K562 (cell line): ENCODE data around the gene GPR26. TPM values are rescaled to one million over a fixed set of nuclear protein-coding genes. Genes with fewer than 3 reads are reported as not detected.
A peak's percentile ranks its signal among the peaks of the same experiment; 100 is the strongest.

Source experiments
- ATAC-seq: fragments of 200-7000 bp; cut with Tn5 transposase; 3 replicates; pipeline ENCODE4 v1.9.1; 2020; ENCODE audit warnings: moderate library complexity
- BruUV-seq: library from RNA; stranded (reverse); fragments of 400-500 nt; replicated peaks from 2 replicates; lab custom pipeline; 2021; lab: Mats Ljungman, UMichigan
- CTCF ChIA-PET: fragments of 300-600 bp; formaldehyde crosslinking; extraction: SDS; loops from one replicate; lab custom pipeline; 2021; ENCODE audit warnings: low intra/inter-chr PET ratio; lab: Yijun Ruan, JAX
- POLR2A ChIA-PET: fragments of 300-600, 350-650 bp; sonication (Branson Sonifier 250); formaldehyde crosslinking; extraction: SDS; loops from one replicate; lab custom pipeline; 2021; ENCODE audit warnings: antibody characterized with exemption, inconsistent platforms; lab: Yijun Ruan, JAX
- DNase-seq, 4 experiments: peaks; one replicate each; pipeline versions ENCODE4 v3.0.0 to v3.0.0-alpha.2; 2011 to 2018; ENCODE audit warnings: low spot score in 3 of 4, mixed read lengths in 3 of 4; ENCODE audit errors: extremely low read depth in 1 of 4
- FAIRE-seq: peaks from 2 replicates; lab custom pipeline; 2011; peaks lifted over from hg19 to GRCh38; lab: Jason Lieb, UNC
- H2AFZ ChIP-seq: 2 replicates; pipeline ENCODE4 v1.6.0; 2011; ENCODE audit warnings: low read depth, low read length, control low read depth, inconsistent platforms
- H3K27ac ChIP-seq: fragments of 200-600 bp; 3 replicates; pipeline ENCODE4 v1.8.0; 2011; ENCODE audit warnings: low read depth, mild to moderate bottlenecking, control low read depth, inconsistent platforms, low read length, moderate library complexity, mixed read lengths; ENCODE audit errors: extremely low read depth
- H3K27me3 ChIP-seq, 2 experiments: fragments of 300-600 bp in 1 of 2; 2 replicates in 1 of 2; 3 replicates in 1 of 2; pipeline versions ENCODE4 v1.6.0 to v1.8.0; 2011; ENCODE audit warnings: inconsistent platforms in 2 of 2, low read length in 2 of 2, mild to moderate bottlenecking in 1 of 2, mixed read lengths in 1 of 2, moderate library complexity in 1 of 2; ENCODE audit not compliant: control insufficient read depth in 2 of 2, insufficient read depth in 2 of 2
- H3K36me3 ChIP-seq: fragments of 300-600 bp; 3 replicates; pipeline ENCODE4 v1.8.0; 2011; ENCODE audit warnings: mild to moderate bottlenecking, low read length, inconsistent platforms; ENCODE audit not compliant: control insufficient read depth, insufficient read depth
- H3K4me1 ChIP-seq, 2 experiments: fragments of 200-600 bp in 1 of 2; replicated peaks in 1 of 2; 2 replicates in 1 of 2; 3 replicates in 1 of 2; pipeline versions ENCODE4 v1.5.1 to v1.8.0; 2011; ENCODE audit warnings: inconsistent platforms in 2 of 2, low read length in 2 of 2, mild to moderate bottlenecking in 1 of 2, mixed read lengths in 1 of 2, moderate library complexity in 1 of 2; ENCODE audit not compliant: control insufficient read depth in 2 of 2, insufficient read depth in 2 of 2
- H3K4me2 ChIP-seq: 2 replicates; pipeline ENCODE4 v1.6.1; 2011; ENCODE audit warnings: low read length, control low read depth, inconsistent platforms, mixed read lengths; ENCODE audit not compliant: insufficient read depth
- H3K4me3 ChIP-seq: fragments of 200-600 bp; sonication (generic), shearing (Covaris generic); 2 replicates; pipeline ENCODE4 v1.5.1; 2016; ENCODE audit warnings: control low read depth, inconsistent platforms
- H3K79me2 ChIP-seq: fragments of 200-600 bp; 3 replicates; pipeline ENCODE4 v1.8.0; 2011; ENCODE audit warnings: low read length, inconsistent platforms; ENCODE audit not compliant: control insufficient read depth, insufficient read depth
- H3K9ac ChIP-seq, 2 experiments: 2 replicates each; pipeline versions ENCODE4 v1.6.0 to v1.6.1; 2011; ENCODE audit warnings: low read depth in 2 of 2, low read length in 2 of 2, control low read depth in 1 of 2, inconsistent platforms in 1 of 2, mild to moderate bottlenecking in 1 of 2, mixed read lengths in 1 of 2; ENCODE audit not compliant: insufficient read depth in 1 of 2
- H3K9me1 ChIP-seq: one replicate; pipeline ENCODE4 v1.6.0; 2011; ENCODE audit warnings: inconsistent platforms, mild to moderate bottlenecking, low read length, moderate library complexity; ENCODE audit not compliant: control insufficient read depth, insufficient read depth
- H3K9me3 ChIP-seq: replicated peaks from 2 replicates; pipeline ENCODE4 v1.5.1; 2011; ENCODE audit warnings: low read depth, low read length, inconsistent platforms; ENCODE audit not compliant: control insufficient read depth, insufficient read depth
- H4K20me1 ChIP-seq: replicated peaks from 2 replicates; pipeline ENCODE4 v1.6.1; 2011; ENCODE audit warnings: low read length, inconsistent platforms, mixed read lengths; ENCODE audit not compliant: control insufficient read depth, insufficient read depth
- HEY1 ChIP-seq: fragments of 250-450 bp; sonication (Bioruptor Pico); IDR thresholded peaks from 2 replicates; pipeline ENCODE4 v1.5.0; 2020; ENCODE audit warnings: mild to moderate bottlenecking, moderate library complexity, borderline replicate concordance
- HNRNPLL ChIP-seq: fragments of 200-400 bp; formaldehyde crosslinking; IDR thresholded peaks from 2 replicates; pipeline ENCODE4 v1.6.1; 2017; ENCODE audit warnings: low read length, low read depth, mild to moderate bottlenecking; ENCODE audit not compliant: poor library complexity, severe bottlenecking
- LCOR ChIP-seq: sonication (generic); formaldehyde crosslinking; IDR thresholded peaks from 2 replicates; pipeline ENCODE4 v1.8.0; 2022; ENCODE audit warnings: mild to moderate bottlenecking, missing genetic modification reagents
- NCOA6 ChIP-seq: fragments of 450-650 bp; IDR thresholded peaks from 2 replicates; pipeline ENCODE4 v1.6.1; 2017; ENCODE audit warnings: mild to moderate bottlenecking
- WGBS: fragments of 100-300 bp; shearing (Covaris generic); methylation state at CpG from one replicate; pipeline ENCODE4 v1.1.6; 2016; ENCODE audit warnings: low coverage, mixed read lengths; ENCODE audit not compliant: insufficient coverage; ENCODE audit errors: missing lambda C conversion rate; 5-methylcytosine and 5-hydroxymethylcytosine counted together
- in situ Hi-C: fragments of 300-500 bp; cut with MboI; formaldehyde crosslinking; loops from 4 replicates; pipeline ENCODE4 v1.15.0; 2018; ENCODE audit warnings: inconsistent platforms, mixed read lengths
- intact Hi-C: fragments of 100-400 bp; cut with micrococcal nuclease; formaldehyde crosslinking; loops from 2 replicates; pipeline ENCODE4 v1.14.2; 2022
- polyA plus RNA-seq, 8 experiments: library from polyadenylated mRNA; depleted of rRNA in 4 of 8; stranded (reverse) in 5 of 8; unstranded in 3 of 8; fragments of >200 nt; fragmentation: Nextera tagmentation in 2 of 8; fragmentation: Illumina TruSeq in 1 of 8; extraction: Ambion mirVana in 2 of 8; extraction: Trizol in 1 of 8; gene quantifications; 2 replicates each; pipeline versions ENCODE4 v1.2.1 to v1.2.3, GENCODE V29; 2011 to 2014; ENCODE audit warnings: inconsistent platforms in 1 of 8, missing spikeins in 1 of 8
- total RNA-seq, 7 experiments: library from RNA; depleted of rRNA in 6 of 7; stranded (reverse); fragments of >200 nt in 6 of 7; fragmentation: Illumina TruSeq in 2 of 7; extraction: Trizol in 2 of 7; gene quantifications; 2 replicates each; pipeline versions ENCODE4 v1.2.1 to v1.2.3, GENCODE V29; 2011 to 2021; ENCODE audit warnings: low replicate concordance in 1 of 7
- TF ChIP-seq, protein P1 (sequence below), 3 experiments: IDR thresholded peaks in 2 of 3; conservative IDR thresholded peaks in 1 of 3; 2 replicates each; pipeline ENCODE4 v1.5.1; 2011 to 2012; ENCODE audit warnings: low read length in 3 of 3, mild to moderate bottlenecking in 3 of 3, control low read depth in 2 of 3, improper control_type of control experiment in 1 of 3, inconsistent platforms in 1 of 3, low read depth in 1 of 3, mixed read lengths in 1 of 3, moderate library complexity in 1 of 3; ENCODE audit not compliant: insufficient read depth in 2 of 3

GPR26 gene
- total and polyA plus RNA-seq, 9 of the 15 experiments (the other 6 are each of a cell fraction or from before 2014, with no cell fraction given) = not detected

DNA sequence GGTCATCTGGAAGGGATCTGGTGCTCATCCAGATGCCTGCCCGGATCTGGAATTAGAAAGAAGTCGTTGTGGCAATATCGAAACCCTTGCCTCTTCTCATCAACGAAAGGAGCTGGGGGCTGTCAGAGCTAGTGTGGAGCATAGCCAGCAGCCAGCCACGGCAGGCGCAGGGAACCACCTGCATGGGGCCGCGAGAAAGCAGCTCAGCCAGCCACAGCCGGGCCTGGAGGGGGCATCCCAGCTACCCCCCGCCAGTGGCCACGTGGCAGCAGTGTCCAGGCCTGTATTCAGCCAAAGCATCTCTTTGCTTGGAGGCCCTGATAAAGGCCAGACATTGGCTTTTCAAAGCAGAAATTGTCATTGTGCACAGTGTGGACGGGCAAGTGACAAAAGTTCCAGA lies 19.1 kb downstream of the GPR26 start:
- no peak overlapping the region for H3K4me3 ChIP-seq

DNA sequence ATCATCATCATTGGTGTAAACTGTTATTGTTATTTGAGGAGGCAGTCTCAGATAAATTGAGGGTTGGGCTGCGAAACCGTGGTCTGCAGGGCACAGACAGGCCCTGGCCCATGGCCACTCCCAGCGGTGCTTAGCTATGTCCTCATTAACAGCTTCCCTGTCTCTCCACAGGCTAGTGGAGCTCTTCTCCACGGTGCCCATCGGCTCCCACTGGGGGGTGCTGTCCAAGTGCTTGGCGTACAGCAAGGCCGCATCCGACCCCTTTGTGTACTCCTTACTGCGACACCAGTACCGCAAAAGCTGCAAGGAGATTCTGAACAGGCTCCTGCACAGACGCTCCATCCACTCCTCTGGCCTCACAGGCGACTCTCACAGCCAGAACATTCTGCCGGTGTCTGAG lies 21.6 kb downstream of the GPR26 start:
- Histone ChIP-seq H3K4me3 (no peak overlapping the region), H3K4me2 (no peak overlapping the region), H3K79me2 (no peaks in the 10 kb centered on the region), H2AFZ (no peak overlapping the region), H3K27ac (no peak overlapping the region), H3K9ac (no peak overlapping the region), H3K36me3 (no peaks in the 10 kb centered on the region), H3K27me3 (peaks cover 0 to 10% of the 10 kb centered on the region in 2 experiments; a peak in 2 of 5 replicates), H3K4me1 (no peaks in the 10 kb centered on the region), H4K20me1 (no peaks in the 10 kb centered on the region), H3K9me1 (no peaks in the 10 kb centered on the region), H3K9me3 (no peaks in the 10 kb centered on the region)
- no peak for FAIRE-seq
- BruUV-seq = no TSS peak
- peak; percentile 72 for ATAC-seq
- in situ Hi-C loops (no loop called here), intact Hi-C loops (loop anchor here (10.0 kb wide), 1 partner anchor 277 kb away; no protein-coding TSS in a partner anchor)
- WGBS = 0% methylated on average over 9 of the region's 13 CpGs
- ChIA-PET CTCF (no interaction called here), POLR2A (interaction anchor here (0.6 kb wide), 1 partner anchor 120 kb away, joined by 3 read pairs; no protein-coding TSS in a partner anchor)
- TF ChIP-seq, protein P1, sequence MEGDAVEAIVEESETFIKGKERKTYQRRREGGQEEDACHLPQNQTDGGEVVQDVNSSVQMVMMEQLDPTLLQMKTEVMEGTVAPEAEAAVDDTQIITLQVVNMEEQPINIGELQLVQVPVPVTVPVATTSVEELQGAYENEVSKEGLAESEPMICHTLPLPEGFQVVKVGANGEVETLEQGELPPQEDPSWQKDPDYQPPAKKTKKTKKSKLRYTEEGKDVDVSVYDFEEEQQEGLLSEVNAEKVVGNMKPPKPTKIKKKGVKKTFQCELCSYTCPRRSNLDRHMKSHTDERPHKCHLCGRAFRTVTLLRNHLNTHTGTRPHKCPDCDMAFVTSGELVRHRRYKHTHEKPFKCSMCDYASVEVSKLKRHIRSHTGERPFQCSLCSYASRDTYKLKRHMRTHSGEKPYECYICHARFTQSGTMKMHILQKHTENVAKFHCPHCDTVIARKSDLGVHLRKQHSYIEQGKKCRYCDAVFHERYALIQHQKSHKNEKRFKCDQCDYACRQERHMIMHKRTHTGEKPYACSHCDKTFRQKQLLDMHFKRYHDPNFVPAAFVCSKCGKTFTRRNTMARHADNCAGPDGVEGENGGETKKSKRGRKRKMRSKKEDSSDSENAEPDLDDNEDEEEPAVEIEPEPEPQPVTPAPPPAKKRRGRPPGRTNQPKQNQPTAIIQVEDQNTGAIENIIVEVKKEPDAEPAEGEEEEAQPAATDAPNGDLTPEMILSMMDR (IDR thresholded peaks at IDR 0.05 in 2 of 3, conservative IDR thresholded peaks at IDR 0.05 in 1 of 3; ENCODE audit: insufficient read depth in 2 of 3, low read depth in 1 of 3, low read length in 3 of 3) = peak in 2 of 3 experiments; percentile 26 to 30; a peak in 2 of 6 replicates
- no peak for TF ChIP-seq NCOA6
- TF ChIP-seq LCOR (CRISPR knock-in tag) = no peak
- no peak for TF ChIP-seq HNRNPLL
- DNase-seq = peak in 2 of 4 experiments; percentile 8 to 9

More for the DNA sequence above, 19.1 kb downstream of the GPR26 start:
- no peak for TF ChIP-seq HEY1 (CRISPR knock-in tag)
- FAIRE-seq (no peak), DNase-seq (no peak), ATAC-seq (no peak)
- Histone ChIP-seq H3K27me3 (peaks cover 0 to 10% of the 10 kb centered on the region in 2 experiments; a peak in 1 of 5 replicates), H2AFZ (no peak overlapping the region), H3K27ac (no peak overlapping the region), H3K4me1 (no peaks in the 10 kb centered on the region), H4K20me1 (no peaks in the 10 kb centered on the region), H3K36me3 (no peaks in the 10 kb centered on the region), H3K9me3 (no peaks in the 10 kb centered on the region), H3K4me2 (no peak overlapping the region), H3K79me2 (no peaks in the 10 kb centered on the region), H3K9ac (no peak overlapping the region), H3K9me1 (no peaks in the 10 kb centered on the region)
- no TSS peak for BruUV-seq
- in situ Hi-C loops = no loop called here
- POLR2A ChIA-PET = interaction anchor here (0.7 kb wide), 1 partner anchor 10 kb away, joined by 3 read pairs; no protein-coding TSS in a partner anchor
- intact Hi-C loops = loop anchor here (10.0 kb wide), 1 partner anchor 280 kb away; no protein-coding TSS in a partner anchor
- WGBS = 0% methylated on average over 7 of the region's 12 CpGs
- CTCF ChIA-PET = no interaction called here
